NCI-H2171 (cell line): ENCODE data around the gene LGALS12.
"Not testable (repeated sequence)": the region's sequence is repeated elsewhere in the genome, so short reads cannot be mapped to it uniquely, and the experiment has no call there.

Experiments
- DNase-seq: peaks from one replicate; lab custom pipeline; 2025; lab: John Stamatoyannopoulos, UW

Gene LGALS12

DNA sequence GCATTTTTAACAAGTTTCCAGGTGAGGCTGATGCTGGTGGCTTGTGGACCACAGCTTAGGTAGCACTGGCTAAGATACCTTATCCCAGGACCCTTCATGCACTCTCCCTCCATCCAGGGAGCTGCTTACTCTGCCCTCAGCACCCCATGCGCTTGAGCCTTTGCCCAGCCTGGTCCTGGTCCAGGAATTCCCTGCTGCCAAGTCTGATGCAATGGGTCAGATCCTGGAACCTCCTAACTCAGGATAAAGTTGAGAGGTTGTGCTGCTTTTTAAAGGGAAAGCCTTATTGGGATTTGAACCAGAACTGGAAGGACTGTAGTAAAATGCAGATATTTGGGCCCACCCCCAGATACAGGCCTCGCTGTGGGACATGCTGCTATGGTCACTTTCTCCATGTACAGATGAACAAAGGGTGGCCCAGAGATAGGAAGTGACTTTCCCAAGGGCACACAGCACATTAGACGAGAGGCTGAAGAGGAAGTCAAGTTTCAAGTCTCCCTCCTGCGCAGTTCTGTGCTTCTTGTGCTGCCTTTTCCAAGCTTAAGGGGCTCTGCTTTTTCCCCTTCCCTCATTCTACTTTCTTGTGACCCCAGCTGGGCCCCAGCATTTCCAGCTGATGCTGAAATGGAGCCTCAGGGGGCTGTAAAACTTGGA, 824 bp upstream of the LGALS12 start:
- DNase-seq = no peak

DNA sequence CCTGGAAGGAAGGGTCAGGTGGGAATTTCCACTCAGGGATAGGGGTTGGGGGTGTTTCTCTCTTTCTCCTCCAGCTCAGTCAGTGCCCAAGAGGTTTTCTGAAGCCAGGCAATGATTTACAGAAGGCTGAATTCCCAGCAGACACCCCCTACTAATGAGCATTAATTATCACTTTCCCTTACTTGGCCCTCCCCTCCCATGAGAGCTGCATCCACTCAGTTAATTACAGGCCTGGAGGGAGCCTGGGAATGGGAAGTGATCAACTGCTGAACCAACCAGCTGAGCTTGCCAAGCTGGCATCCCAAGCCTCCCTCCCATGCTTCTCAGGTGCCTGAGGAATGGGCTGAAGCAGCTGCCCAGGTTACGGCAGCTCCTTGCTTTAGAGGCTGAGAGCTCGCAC, 992 bp downstream of the LGALS12 start:
- no peak for DNase-seq

DNA sequence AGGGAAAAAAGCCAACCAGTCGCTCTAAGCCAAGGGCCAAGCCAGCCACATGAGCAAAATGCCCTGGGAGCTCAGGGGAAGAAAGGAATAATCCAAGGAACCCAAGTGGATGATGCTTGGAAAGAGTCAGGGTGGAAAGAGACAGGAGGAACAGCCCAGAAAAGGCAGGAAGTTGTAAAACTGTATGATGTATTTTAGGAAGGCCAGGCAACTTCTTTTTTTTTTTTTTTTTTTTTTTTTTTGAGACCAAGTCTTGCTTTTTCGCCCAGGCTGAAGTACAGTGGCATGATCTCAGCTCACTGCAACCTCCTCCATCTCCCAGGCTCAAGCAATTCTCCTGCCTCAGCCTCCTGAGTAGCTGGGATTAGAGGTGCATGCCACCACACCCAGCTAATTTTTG, 1.6 kb downstream of the LGALS12 start:
- no peak for DNase-seq

- no peak for DNase-seq
Observed at GRCh38 chr11:63508009-63508408, 2.1 kb downstream of the LGALS12 start.

GRCh38 chr11:63508745-63509144, 2.9 kb downstream of the LGALS12 start:
- no peak for DNase-seq

DNA sequence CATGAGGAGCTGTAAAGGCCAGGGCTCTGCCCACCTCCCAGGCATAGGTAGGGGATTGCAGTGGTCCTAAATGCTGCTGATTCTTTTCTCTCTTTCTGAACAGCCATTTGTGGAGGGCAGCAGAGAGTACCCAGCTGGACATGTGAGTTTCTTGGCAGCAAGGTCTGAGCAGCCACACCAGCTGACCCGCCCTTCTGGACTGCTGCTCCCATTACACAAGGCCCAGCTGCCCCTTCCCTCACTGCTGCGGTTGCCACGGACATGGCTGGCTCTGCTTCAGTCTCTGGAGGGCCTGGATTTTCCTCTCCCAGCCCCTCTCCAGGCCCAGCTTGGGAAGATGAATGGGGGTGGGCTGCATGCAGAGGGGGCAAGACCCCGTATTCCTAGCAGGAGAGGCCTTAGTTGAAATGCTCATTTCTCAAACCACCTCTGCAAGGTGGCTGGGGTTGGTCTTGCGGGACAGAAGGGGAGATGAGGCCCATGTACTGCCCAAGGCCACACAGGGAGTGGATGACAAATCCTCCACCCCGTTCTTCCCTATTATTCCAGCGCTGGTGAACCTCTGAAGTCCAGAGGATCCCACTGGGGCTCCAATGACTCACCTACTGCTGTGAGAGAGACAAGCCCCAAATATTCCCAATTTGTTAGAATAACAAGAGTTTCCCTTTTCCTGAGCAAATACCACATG, 4.6 kb downstream of the LGALS12 start:
- DNase-seq = no peak

- DNase-seq = no peak
Observed at GRCh38 chr11:63511048-63511748, 5.3 kb downstream of the LGALS12 start.

GRCh38 chr11:63512816-63513215, 6.9 kb downstream of the LGALS12 start:
- no peak for DNase-seq

DNA sequence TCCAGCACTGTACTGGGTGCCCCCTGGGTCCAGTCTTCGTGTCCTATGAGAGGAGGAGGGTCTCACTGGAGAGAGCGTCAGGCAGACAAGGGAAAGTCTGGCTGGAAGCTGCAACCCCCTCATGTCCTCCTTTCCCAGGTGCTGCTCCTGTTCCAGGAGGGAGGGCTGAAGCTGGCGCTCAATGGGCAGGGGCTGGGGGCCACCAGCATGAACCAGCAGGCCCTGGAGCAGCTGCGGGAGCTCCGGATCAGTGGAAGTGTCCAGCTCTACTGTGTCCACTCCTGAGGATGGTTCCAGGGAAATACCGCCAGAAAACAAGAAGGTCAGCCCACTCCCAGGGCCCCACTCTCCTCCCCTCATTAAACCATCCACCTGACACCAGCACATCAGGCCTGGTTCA, 10.2 kb downstream of the LGALS12 start:
- no peak for DNase-seq

DNA sequence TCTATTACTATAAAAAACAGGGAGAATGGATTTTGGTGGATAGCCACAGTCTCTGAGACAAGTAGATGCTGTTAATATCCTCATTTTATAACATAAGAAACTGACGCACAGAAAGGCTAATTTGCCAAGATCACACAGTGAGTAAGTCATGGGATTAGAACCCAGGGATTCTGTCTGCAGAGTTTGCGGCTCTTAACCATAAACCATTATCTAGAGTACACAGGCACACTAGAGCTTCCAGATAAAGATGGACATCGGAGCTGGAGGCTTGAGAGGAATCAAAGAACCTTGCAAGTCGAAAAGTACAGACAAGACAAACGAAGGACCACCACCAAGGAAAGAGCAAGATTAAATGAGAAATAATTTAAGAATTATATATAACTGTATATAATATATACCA, 11.3 kb downstream of the LGALS12 start:
- DNase-seq = no peak

- DNase-seq = no peak
Observed at GRCh38 chr11:63518548-63518947, 12.7 kb downstream of the LGALS12 start.

DNA sequence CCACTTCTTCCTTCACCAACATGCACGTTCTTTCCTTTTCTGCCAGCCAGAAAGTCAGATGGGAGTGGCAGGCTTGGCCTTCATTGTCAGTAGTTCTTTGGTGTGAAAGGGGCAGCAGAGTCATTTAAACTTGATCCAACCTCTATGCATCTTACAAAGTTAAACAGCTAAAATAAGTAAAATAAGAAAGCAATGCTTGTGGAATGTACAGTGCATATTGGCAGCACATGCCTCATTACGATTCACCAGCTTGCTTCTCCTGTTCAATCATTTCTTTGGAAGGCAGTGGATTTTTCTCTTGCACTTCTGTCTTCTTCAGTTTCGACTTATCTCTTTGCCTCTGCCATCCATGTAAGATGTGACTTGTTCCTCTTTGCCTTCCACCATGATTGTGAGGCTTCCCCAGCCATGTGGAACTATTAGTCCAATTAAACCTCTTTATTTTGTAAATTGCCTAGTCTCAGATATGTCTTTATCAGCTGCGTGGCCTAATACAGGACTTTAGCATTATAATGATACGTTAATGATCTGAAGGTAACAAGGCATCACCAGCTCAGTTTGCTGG, 14.8 kb downstream of the LGALS12 start:
- no peak for DNase-seq

- DNase-seq = no peak
Observed at GRCh38 chr11:63521896-63522295, 16.0 kb downstream of the LGALS12 start.

DNA sequence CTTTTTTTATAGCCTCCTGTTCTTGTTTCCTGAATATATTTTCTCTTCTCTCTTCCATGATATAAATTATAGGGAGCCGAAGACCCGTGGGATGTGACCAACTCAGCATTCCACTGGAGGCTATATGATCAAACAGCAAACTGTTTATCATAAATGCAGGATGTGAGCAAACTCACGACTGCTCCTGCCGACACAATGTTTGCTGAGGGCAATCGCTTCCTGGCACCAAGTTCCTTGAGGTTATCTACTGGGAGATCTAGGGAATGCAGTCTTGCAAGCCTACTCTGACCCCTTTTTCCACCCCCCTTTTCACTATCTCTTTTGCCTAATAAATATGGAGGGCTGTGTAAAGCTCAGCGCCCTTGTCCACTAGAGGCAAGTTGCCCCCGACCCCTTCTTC, 17.3 kb downstream of the LGALS12 start:
- DNase-seq = no peak

DNA sequence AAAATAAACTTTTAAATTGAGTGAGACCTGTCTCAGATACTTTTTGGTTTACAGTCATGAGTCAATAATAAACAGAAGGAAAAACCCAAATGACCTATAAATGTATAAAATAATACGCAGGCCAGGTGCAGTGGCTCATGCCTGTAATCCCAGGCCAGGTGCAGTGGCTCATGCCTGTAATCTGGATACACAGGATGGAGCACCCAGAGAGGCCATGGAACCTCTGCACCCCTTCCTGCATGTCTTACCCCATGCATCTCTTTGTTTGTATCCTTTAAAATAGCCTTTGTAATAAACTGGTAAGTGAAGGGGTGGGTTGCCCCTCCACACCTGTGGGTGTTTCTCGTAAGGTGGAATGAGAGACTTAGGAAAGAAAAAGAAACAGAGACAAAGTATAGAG, 21.8 kb downstream of the LGALS12 start:
- DNase-seq = no peak

GRCh38 chr11:63528156-63528555, 22.3 kb downstream of the LGALS12 start:
- not testable (repeated sequence) for DNase-seq

GRCh38 chr11:63528729-63529278, 22.9 kb downstream of the LGALS12 start:
- not testable (repeated sequence) for DNase-seq

GRCh38 chr11:63529373-63529772, 23.5 kb downstream of the LGALS12 start:
- not testable (repeated sequence) for DNase-seq

GRCh38 chr11:63530021-63530420, 24.1 kb downstream of the LGALS12 start:
- DNase-seq = no peak

DNA sequence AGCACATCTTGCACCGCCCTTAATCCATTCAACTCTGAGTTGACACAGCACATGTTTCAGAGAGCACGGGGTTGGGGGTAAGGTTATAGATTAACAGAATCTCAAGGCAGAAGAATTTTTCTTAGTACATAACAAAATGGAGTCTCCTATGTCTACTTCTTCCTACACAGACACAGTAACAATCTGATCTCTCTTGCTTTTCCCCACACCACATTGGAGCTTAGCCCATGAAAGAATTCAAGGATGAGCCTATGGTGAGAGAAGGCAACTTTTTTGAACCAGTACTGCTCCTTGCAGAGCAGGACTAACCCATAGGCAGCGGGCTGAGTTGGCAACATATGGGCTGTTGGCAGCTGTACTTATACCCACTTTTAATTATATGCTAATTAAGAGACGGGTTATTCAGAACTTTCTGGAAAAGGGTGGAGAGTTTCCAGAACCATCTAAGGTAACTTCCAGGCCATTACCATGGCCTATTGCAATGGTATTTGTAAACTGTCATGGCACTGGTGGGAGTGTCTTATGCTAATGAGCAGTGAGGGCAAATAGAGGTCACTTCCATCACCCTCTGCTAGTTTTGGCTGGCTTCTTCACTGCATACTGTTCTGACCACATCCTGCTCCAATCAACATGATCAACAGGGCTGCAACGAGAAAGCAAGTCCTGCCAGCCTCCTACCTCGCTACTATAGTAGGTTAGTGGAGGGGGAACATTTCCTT, 25.3 kb downstream of the LGALS12 start:
- not testable (repeated sequence) for DNase-seq

- no peak for DNase-seq
Observed at GRCh38 chr11:63532117-63532516, 26.2 kb downstream of the LGALS12 start.
